Ovary (tissue), 3 donors: ENCODE results near the gene EDAR.

ENCODE experiments used
- CTCF ChIP-seq, 3 donors: fragments of 450-650 bp in 2 of 3; fragments of 200-600 bp in 1 of 3; IDR thresholded peaks; one replicate each; pipeline versions ENCODE4 v1.5.1 to v1.8.0; 2016 to 2022; ENCODE audit warnings: antibody characterized with exemption in 3 of 3, mild to moderate bottlenecking in 1 of 3
- EP300 ChIP-seq: sonication (generic); formaldehyde crosslinking; IDR thresholded peaks from one replicate; pipeline ENCODE4 v1.6.1; 2017; ENCODE audit warnings: antibody characterized with exemption
- POLR2A ChIP-seq: fragments of 450-650 bp; IDR thresholded peaks from one replicate; pipeline ENCODE4 v1.6.1; 2017; ENCODE audit warnings: antibody characterized with exemption, mild to moderate bottlenecking, moderate library complexity
- donor health status: DM: no; HTN: no; CAD: no.

GRCh38 chr2:108921096-108922030, 67.7 kb downstream of the EDAR start:
- no peak for TF ChIP-seq POLR2A
- TF ChIP-seq EP300, result no peak
- no peak for TF ChIP-seq CTCF (IDR thresholded peaks at IDR 0.05)
